NB4 (cell line): ENCODE data around the gene BORCS5.

Experiments
- POLR2A ChIP-seq: IDR thresholded peaks from 2 replicates; pipeline ENCODE4 v1.6.1; 2011; ENCODE audit warnings: mild to moderate bottlenecking; ENCODE audit not compliant: insufficient read length; ENCODE audit errors: extremely low read depth
- TF ChIP-seq, protein P1 (sequence below): IDR thresholded peaks from one replicate; pipeline ENCODE4 v1.5.1; 2012; ENCODE audit warnings: low read depth, low read length

DNA sequence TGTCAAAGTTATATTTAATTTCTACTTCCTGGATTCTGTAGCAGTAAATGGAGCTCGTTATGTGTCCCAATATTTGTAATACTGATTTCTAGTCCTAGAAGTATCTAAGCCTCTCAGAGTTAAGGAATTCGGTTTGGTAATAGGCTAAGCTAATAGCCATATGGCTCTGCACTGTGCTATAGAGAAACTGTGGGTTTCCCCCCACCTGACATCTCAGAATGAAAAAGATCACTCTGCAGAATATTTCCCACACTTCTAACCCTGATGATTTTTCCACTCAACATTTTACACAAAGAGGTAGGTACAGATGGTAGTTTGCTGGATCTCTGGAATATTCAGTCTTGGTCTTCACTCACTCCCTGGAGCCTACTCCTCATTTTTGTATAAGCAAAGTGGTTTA is 71.2 kb downstream of the BORCS5 start:
- TF ChIP-seq, protein P1, sequence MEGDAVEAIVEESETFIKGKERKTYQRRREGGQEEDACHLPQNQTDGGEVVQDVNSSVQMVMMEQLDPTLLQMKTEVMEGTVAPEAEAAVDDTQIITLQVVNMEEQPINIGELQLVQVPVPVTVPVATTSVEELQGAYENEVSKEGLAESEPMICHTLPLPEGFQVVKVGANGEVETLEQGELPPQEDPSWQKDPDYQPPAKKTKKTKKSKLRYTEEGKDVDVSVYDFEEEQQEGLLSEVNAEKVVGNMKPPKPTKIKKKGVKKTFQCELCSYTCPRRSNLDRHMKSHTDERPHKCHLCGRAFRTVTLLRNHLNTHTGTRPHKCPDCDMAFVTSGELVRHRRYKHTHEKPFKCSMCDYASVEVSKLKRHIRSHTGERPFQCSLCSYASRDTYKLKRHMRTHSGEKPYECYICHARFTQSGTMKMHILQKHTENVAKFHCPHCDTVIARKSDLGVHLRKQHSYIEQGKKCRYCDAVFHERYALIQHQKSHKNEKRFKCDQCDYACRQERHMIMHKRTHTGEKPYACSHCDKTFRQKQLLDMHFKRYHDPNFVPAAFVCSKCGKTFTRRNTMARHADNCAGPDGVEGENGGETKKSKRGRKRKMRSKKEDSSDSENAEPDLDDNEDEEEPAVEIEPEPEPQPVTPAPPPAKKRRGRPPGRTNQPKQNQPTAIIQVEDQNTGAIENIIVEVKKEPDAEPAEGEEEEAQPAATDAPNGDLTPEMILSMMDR, result no peak
- TF ChIP-seq POLR2A, result no peak
